Stimulated activated CD4-positive, alpha-beta T cell treated with anti-CD3 and anti-CD28 coated beads, Interleukin-1b, Interleukin-23, amount 100 ng/mL, for 48 hours (primary cell): ENCODE results near the gene EPB41L4A.

Experiments
- DNase-seq: peaks from one replicate; pipeline ENCODE4 v3.0.0-alpha.2; 2020

Gene EPB41L4A

DNA sequence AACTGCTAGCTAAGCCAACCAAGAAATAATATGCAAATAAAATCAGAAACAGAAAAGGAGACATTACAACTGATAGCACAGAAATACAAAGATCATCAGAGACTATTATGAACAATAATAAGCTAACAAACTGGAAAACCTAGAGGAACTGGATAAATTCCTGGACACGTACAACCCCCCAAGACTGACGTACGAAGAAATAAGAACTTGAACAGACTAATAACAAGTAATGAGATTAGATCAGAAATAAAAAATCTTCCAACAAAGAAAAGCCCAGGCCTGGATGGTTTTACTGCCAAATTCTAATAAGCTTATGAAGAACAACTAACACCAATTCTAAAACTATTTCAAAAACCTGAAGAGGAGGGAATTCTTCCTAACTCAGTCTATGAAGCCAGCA is 67.9 kb downstream of the EPB41L4A start:
- DNase-seq: no peak

GRCh38 chr5:112350626-112351025 is 68.5 kb downstream of the EPB41L4A start:
- no peak for DNase-seq

- no peak for DNase-seq
Observed at GRCh38 chr5:112349371-112349770, 69.7 kb downstream of the EPB41L4A start.

DNA sequence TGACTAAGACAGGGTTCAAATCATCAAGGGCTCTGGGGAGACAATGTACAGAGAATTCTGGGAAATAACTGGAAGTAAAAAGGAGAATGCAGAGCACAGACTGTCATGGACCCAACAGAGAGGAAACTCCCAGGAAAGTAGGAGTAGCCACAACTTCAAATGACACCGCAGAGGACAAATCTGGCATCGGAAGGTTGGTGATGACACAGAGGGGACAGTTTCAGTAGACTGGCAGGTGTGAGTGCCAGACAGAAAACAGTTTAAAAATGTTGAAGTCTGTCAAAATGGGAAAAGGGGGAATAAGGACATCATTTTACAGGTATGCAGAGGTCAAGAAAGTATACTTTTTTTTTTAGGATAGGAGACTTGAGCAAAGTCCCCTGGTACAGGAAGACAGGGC is 70.2 kb downstream of the EPB41L4A start:
- DNase-seq: no peak

- DNase-seq: no peak
Observed at GRCh38 chr5:112348387-112348786, 70.7 kb downstream of the EPB41L4A start.

DNA sequence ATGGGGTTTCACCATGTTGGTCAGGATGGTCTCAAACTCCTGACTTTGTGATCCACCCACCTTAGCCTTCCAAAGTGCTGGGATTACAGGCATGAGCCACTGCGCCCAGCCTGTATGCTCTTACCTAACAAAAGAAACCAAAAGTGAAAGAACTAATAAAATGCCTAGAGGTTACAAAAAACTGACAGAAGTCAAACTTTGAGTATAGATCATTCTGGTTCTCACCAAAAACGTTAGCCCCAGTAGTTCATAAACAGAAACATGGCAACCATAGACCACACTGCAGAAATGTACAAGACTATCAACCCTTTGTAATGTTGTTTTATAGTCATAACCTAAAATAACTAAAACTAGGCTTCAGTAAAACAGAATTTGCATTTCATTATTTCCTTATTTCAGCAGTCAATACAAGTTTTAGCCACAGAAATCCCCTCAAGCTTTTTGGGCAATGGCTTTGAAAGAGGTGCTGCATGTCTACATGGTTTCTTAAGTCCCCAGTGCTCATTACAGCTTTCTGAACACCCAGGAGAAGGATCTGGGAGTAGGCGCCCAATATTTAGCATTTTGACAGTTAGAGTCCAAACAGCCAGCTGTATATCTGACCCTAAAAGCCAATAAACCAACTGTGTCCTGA is 72.5 kb downstream of the EPB41L4A start:
- no peak for DNase-seq

GRCh38 chr5:112344540-112344939 is 74.5 kb downstream of the EPB41L4A start:
- DNase-seq: no peak

DNA sequence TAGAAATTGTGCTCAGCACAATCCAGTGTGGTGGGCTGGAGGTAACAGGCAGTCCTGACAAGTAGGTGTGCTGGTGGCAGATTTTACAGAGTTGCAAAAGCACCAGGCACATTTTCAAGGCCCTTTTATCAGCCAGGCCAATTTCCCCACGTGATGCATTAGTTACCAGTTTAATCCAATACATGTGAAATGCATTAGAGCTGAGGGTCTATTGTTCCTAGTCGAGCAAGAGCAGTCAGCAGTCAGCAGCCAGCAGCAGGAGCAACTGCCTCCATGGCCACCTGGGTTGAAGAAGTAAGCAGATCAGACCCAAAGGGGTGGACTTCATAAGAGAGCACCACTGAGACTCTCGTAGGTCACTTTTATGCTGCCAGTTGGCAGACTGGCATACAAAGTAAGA is 76.7 kb downstream of the EPB41L4A start:
- DNase-seq: no peak

- no peak for DNase-seq
Observed at GRCh38 chr5:112339761-112340160, 79.3 kb downstream of the EPB41L4A start.

GRCh38 chr5:112338681-112339337 is 80.3 kb downstream of the EPB41L4A start:
- no peak for DNase-seq

DNA sequence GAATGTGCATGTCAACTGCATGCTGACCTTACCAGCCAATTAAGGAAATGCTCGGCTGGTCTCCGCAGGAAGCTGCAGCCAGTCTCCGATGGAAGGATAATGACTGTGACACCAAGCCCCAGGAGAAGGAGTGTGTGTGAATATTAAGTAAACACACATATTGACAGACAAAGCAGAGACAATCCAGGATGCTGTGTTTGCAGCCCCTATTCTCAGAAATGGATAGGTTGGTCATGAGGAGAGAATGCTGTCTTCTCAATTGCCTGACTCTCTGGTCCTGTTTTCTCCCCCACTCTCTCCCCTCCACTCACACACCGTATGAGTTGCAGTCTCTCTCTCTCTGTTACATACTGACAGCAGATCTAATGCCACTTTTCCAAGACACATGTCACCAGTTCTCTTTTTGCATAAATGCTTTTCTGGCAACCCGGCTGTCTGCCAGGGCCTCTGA is 85.7 kb downstream of the EPB41L4A start:
- no peak for DNase-seq

GRCh38 chr5:112331892-112332291 is 87.2 kb downstream of the EPB41L4A start:
- DNase-seq: no peak

- DNase-seq: no peak
Observed at GRCh38 chr5:112329419-112330090, 89.5 kb downstream of the EPB41L4A start.

DNA sequence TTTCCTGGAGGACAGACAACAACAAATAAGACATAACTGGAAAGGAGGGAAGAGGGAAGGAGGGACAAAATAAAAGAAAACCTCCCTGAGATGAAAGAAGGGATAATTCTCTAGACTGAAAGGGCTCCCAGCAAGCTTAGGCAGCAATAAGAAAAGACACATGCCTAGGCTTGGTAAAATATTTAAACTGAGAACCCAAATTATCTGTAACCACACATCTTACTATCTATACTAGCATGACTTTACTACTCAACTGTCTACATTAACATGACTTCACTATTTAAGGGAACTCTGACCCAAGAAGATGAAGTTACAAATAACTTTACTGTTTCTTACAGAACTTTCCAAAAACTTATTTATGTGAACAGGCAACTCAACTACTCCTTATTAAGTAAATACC is 95.9 kb downstream of the EPB41L4A start:
- no peak for DNase-seq

GRCh38 chr5:112320408-112320807 is 98.7 kb downstream of the EPB41L4A start:
- DNase-seq: no peak

GRCh38 chr5:112318346-112318745 is 100.7 kb downstream of the EPB41L4A start:
- DNase-seq: no peak

GRCh38 chr5:112317866-112318265 is 101.2 kb downstream of the EPB41L4A start:
- no peak for DNase-seq

- DNase-seq: no peak
Observed at GRCh38 chr5:112316731-112317130, 102.3 kb downstream of the EPB41L4A start.

GRCh38 chr5:112316006-112316405 is 103.1 kb downstream of the EPB41L4A start:
- DNase-seq: no peak

DNA sequence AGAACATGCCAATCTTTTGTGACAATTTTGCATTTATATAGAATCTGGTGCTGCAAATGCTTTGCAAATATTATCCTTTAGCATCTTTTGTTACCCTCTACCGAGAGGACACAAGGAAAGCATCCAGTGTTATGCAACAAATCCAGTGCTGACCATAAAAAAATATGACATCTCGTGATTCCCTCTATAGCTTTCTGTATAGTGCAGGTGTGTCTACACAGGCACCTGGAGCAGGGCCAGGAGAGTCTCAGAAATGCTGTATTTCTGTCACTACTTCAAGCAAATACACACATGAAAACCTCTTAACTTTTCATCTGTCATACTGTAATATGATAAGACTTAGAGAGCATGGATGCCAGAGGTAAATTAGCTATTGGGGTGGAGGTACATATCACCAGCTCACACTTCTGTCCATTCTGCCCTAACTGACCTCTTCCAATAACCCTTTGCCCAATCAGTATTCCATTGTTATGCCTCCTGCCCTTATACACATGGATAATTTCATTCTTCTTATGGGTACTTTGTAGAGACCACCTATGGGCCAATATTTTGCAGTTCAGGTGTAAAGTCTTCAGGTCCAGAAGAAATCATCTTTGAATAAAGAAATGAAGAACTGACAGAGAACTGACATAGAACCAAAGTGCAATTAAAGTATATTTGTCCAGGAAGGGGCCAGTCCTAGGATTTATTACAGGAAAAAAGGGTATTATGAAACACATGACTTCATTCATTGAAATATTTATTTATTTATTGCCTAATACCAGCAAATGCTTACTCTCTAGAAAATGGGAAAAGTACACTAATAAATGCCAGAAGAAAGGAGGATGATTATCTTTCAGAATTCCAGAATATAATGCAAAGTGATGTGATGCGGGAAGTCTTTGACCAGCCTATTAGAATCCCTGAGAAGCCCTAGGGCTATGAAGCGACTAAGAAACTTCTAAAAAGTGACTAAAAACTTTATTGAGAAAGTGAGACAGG is 106.5 kb downstream of the EPB41L4A start:
- no peak for DNase-seq

GRCh38 chr5:112310746-112311145 is 108.3 kb downstream of the EPB41L4A start:
- DNase-seq: no peak

GRCh38 chr5:112308608-112309007 is 110.5 kb downstream of the EPB41L4A start:
- no peak for DNase-seq

- DNase-seq: no peak
Observed at GRCh38 chr5:112306956-112307355, 112.1 kb downstream of the EPB41L4A start.
